GM19239 (cell line): ENCODE results near the gene NENF.
"Not testable (repeated sequence)": the region's sequence is repeated elsewhere in the genome, so short reads cannot be mapped to it uniquely, and the experiment has no call there.

Experiments used
- DNase-seq: peaks from one replicate; pipeline ENCODE4 v3.0.0; 2011; ENCODE audit warnings: low spot score; ENCODE audit not compliant: insufficient read length
- FAIRE-seq: peaks from 2 replicates; lab custom pipeline; 2011; peaks lifted over from hg19 to GRCh38; lab: Jason Lieb, UNC

NENF gene

GRCh38 chr1:212477680-212478466 lies 45.2 kb downstream of the NENF start:
- DNase-seq (no peak), FAIRE-seq (no peak)

- FAIRE-seq (no peak), DNase-seq (no peak)
Measured at GRCh38 chr1:212478467-212479025, 45.8 kb downstream of the NENF start.

- FAIRE-seq (no peak), DNase-seq (no peak)
Measured at GRCh38 chr1:212479188-212479587, 46.5 kb downstream of the NENF start.

- not testable (repeated sequence) for FAIRE-seq, DNase-seq
Measured at GRCh38 chr1:212480711-212481437, 48.2 kb downstream of the NENF start.

GRCh38 chr1:212481438-212481767 lies 48.7 kb downstream of the NENF start:
- no peak for FAIRE-seq

GRCh38 chr1:212482006-212482636 lies 49.4 kb downstream of the NENF start:
- no peak for FAIRE-seq

More at GRCh38 chr1:212481438-212481767, 48.7 kb downstream of the NENF start:
- DNase-seq: no peak

GRCh38 chr1:212482637-212483441 lies 50.1 kb downstream of the NENF start:
- DNase-seq: no peak
- FAIRE-seq: no peak

More at GRCh38 chr1:212482006-212482636, 49.4 kb downstream of the NENF start:
- DNase-seq: no peak

- DNase-seq (no peak), FAIRE-seq (no peak)
Measured at GRCh38 chr1:212484701-212485570, 52.2 kb downstream of the NENF start.

- DNase-seq (no peak), FAIRE-seq (no peak)
Measured at GRCh38 chr1:212485571-212485912, 52.8 kb downstream of the NENF start.

- FAIRE-seq: no peak
- no peak for DNase-seq
Measured at GRCh38 chr1:212485913-212486618, 53.3 kb downstream of the NENF start.

- DNase-seq: no peak
- FAIRE-seq: no peak
Measured at GRCh38 chr1:212486619-212486975, 53.9 kb downstream of the NENF start.

GRCh38 chr1:212487286-212487685 lies 54.6 kb downstream of the NENF start:
- no peak for FAIRE-seq
- no peak for DNase-seq

- FAIRE-seq (no peak), DNase-seq (no peak)
Measured at GRCh38 chr1:212487774-212488435, 55.2 kb downstream of the NENF start.

GRCh38 chr1:212488436-212489283 lies 55.9 kb downstream of the NENF start:
- FAIRE-seq: no peak
- DNase-seq: no peak

GRCh38 chr1:212489284-212489859 lies 56.7 kb downstream of the NENF start:
- FAIRE-seq: no peak

GRCh38 chr1:212490276-212490675 lies 57.6 kb downstream of the NENF start:
- FAIRE-seq (no peak), DNase-seq (no peak)

More at GRCh38 chr1:212489284-212489859, 56.7 kb downstream of the NENF start:
- DNase-seq: no peak

- DNase-seq (no peak), FAIRE-seq (no peak)
Measured at GRCh38 chr1:212491454-212491853, 58.7 kb downstream of the NENF start.
